ENCODE data around the gene SPATA12.

SPATA12 gene

GRCh38 chr3:57060089-57060821, at the start of gene SPATA12:
Gene SPATA12 (plus strand): TSS chr3:57060664. CDS start chr3:57073695, 13,031 bp downstream.
- DNase-seq (ENCODE audit: low read depth): peak; percentile 68

GRCh38 chr3:57011022-57011421, 49.4 kb upstream of the SPATA12 start:
- no peak for DNase-seq (ENCODE audit: low read depth)

GRCh38 chr3:57012847-57013246, 47.6 kb upstream of the SPATA12 start:
- DNase-seq (ENCODE audit: low read depth): no peak

GRCh38 chr3:57015350-57015729, 45.1 kb upstream of the SPATA12 start:
- DNase-seq (ENCODE audit: low read depth): no peak

GRCh38 chr3:57015912-57016311, 44.6 kb upstream of the SPATA12 start:
- no peak for DNase-seq (ENCODE audit: low read depth)

GRCh38 chr3:57017459-57017845, 43.0 kb upstream of the SPATA12 start:
- peak; percentile 25 for DNase-seq (ENCODE audit: low read depth)

- DNase-seq (ENCODE audit: low read depth): no peak
These were observed 42.2 kb upstream of the SPATA12 start for GRCh38 chr3:57018246-57018645.

GRCh38 chr3:57019057-57019456, 41.4 kb upstream of the SPATA12 start:
- DNase-seq (ENCODE audit: low read depth): no peak

- no peak for DNase-seq (ENCODE audit: low read depth)
These were observed 35.2 kb upstream of the SPATA12 start for GRCh38 chr3:57025237-57025636.

- peak; percentile 38 for DNase-seq (ENCODE audit: low read depth)
These were observed 33.5 kb upstream of the SPATA12 start for GRCh38 chr3:57026944-57027343.

GRCh38 chr3:57029383-57029782, 31.1 kb upstream of the SPATA12 start:
- DNase-seq (ENCODE audit: low read depth): no peak

- no peak for DNase-seq (ENCODE audit: low read depth)
These were observed 30.5 kb upstream of the SPATA12 start for GRCh38 chr3:57029924-57030323.

- no peak for DNase-seq (ENCODE audit: low read depth)
These were observed 29.7 kb upstream of the SPATA12 start for GRCh38 chr3:57030721-57031120.

- no peak for DNase-seq (ENCODE audit: low read depth)
These were observed 28.6 kb upstream of the SPATA12 start for GRCh38 chr3:57031631-57032541.

- no peak for DNase-seq (ENCODE audit: low read depth)
These were observed 23.5 kb upstream of the SPATA12 start for GRCh38 chr3:57036952-57037351.

GRCh38 chr3:57038466-57039164, 21.8 kb upstream of the SPATA12 start:
- no peak for DNase-seq (ENCODE audit: low read depth)

- DNase-seq (ENCODE audit: low read depth): no peak
These were observed 18.8 kb upstream of the SPATA12 start for GRCh38 chr3:57041674-57042073.

- no peak for DNase-seq (ENCODE audit: low read depth)
These were observed 16.9 kb upstream of the SPATA12 start for GRCh38 chr3:57043518-57043917.

GRCh38 chr3:57046101-57046765, 14.2 kb upstream of the SPATA12 start:
- no peak for DNase-seq (ENCODE audit: low read depth)

GRCh38 chr3:57048052-57048671, 12.3 kb upstream of the SPATA12 start:
- DNase-seq (ENCODE audit: low read depth): no peak

GRCh38 chr3:57048728-57049127, 11.7 kb upstream of the SPATA12 start:
- no peak for DNase-seq (ENCODE audit: low read depth)

GRCh38 chr3:57052662-57053061, 7.8 kb upstream of the SPATA12 start:
- DNase-seq (ENCODE audit: low read depth): no peak
